Activated naive CD4-positive, alpha-beta T cell treated with anti-CD3 and anti-CD28 coated beads, Interleukin-2, amount 50 U/mL, for 16 hours (primary cell): ENCODE results near the gene APOB.
"Not testable (repeated sequence)": the region's sequence is repeated elsewhere in the genome, so short reads cannot be mapped to it uniquely, and the experiment has no call there.

Experiments
- DNase-seq: peaks from one replicate; pipeline ENCODE4 v3.0.0-alpha.2; 2020

The APOB gene

GRCh38 chr2:21033237-21034155, 10.4 kb downstream of the APOB start:
- no peak for DNase-seq

DNA sequence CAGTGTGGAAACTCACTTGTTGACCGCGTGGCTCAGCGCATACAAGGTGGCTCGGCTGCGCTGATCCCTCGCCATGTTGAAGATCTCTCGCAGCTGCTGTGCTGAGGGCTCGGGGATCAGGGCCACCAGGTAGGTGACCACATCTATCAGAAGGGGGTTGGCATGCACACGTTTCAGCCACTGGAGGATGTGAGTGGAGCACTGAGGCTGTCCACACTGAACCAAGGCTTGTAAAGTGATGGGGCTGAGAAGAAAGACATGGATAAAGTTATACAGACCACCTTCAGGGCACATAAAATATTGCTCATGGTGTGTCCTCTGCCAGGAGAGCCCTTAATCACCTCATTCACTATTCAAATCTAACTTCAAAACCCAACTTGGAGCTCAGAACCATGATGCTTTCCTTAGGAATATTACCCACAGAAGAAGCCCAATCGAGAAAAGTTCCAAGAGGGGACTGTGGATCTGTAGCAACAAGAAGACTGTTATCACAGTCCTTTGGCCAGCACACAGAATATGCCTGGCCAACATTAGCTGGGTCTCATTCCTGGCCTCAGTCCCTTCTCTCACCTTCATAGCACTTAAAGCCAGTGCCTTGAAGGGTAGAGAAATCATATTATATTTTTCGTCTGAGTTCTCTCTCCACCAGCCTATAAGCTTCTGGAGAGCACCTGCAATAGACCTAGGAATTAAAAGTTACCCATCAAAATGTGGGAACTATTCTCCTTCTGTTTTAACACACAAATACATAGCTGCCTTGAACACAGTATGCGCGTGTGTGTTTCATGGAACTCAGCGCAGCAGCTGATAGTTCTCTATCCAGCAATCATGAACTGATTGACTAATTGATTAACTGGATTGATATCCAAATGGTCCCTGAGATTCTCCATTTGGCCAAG, 11.3 kb downstream of the APOB start:
- no peak for DNase-seq

DNA sequence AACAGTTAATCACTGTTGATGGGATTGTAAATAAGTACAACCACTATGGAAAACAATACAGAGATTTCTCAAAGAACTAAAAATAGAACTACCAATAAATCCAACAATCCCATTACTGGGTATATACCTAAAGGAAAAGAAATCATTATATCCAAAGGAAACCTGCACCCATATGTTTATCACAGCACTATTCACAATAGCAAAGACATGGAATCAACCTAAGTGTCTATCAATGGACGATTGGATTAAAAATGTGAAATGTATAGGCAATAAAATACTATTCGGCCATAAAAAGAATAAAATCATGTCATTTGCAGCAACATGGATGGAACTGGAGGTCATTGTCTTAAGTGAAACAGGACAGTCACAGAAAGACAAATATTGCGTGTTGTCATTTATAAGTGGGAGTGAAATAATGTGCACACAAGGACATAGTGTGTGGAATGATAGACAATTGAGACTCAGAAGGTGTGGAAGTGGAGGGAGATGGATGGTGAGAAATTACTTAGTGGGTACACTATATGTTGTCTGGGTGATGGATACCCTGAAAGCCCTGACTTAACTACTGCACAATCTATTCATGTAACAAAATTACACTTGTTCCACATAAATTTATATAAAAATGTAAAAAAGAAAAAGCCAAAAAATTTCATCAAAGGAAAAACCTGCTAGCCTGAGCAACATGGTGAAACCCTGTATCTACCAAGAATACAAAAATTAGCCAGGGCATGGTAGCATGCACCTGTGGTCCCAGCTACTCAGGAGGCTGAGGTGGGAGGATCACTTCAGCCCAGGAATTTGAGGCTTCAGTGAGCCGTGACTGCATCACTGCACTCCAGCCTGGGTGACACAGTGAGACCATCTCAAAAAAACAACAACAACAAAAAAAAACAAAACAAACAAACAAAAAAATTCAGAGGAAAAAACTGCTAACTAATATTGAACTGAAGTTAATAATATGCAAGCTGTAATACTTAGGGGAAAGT, 12.6 kb downstream of the APOB start:
- DNase-seq, result no peak

GRCh38 chr2:21029519-21029918, 14.4 kb downstream of the APOB start:
- no peak for DNase-seq

DNA sequence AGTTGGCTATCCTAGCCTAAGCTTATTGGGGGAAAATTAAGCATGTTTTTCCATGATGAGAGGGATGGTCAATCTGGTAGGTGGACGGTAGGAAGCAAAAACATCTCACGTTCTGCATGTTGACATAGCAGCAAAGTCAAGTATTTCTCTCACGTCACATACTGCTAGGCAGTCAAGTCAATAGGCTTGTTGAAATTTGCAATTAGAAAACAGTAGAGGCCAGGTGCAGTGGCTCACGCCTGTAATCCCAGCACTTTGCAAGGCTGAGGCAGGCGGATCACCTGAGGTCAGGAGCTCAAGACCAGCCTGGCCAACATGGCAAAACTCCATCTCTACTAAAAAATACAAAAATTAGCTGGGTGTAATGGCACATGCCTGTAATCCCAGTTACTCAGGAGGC, 14.9 kb downstream of the APOB start:
- not testable (repeated sequence) for DNase-seq

DNA sequence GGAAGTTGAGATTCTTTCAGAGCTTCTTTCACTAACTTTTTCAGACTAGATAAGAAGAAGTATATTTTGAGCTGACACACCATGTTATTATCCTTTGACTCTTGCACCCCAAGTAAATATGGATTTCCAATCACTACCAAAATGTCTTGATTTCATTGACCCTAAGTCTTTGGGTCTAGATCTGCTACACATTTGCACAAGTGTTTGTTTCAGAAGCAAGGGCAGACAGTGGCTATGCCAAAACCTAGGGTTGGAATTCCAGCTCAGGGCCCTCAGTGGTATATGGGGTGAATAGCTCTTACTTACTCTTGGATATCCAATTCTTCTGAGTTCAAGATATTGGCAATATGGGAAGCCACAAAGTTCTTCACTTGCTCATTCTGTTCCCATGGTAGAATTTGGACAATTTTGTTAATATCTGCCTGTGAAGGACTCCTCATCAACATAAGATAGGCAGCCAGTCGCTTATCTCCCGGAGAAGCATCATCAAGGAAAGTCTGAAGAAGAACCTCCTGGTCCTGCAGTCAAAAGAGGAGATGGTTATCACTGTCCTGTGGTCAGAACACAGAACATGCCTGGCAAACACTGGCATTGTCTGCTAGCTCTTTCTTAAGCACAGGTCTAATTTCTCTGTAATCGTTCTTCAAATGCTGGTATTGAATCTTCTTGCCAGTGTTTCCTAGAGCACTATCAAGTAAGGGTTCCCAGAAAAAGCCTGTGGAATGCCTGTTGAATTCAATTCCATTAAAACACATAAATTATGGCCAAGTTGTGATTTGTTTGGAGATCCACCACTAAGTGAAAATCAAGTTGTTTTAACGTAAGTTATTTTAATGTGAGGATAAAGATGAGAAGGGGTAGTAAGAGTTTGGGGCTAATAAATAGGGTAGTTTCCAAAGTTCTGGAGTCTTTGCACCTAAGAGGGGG, 15.6 kb downstream of the APOB start:
- no peak for DNase-seq

DNA sequence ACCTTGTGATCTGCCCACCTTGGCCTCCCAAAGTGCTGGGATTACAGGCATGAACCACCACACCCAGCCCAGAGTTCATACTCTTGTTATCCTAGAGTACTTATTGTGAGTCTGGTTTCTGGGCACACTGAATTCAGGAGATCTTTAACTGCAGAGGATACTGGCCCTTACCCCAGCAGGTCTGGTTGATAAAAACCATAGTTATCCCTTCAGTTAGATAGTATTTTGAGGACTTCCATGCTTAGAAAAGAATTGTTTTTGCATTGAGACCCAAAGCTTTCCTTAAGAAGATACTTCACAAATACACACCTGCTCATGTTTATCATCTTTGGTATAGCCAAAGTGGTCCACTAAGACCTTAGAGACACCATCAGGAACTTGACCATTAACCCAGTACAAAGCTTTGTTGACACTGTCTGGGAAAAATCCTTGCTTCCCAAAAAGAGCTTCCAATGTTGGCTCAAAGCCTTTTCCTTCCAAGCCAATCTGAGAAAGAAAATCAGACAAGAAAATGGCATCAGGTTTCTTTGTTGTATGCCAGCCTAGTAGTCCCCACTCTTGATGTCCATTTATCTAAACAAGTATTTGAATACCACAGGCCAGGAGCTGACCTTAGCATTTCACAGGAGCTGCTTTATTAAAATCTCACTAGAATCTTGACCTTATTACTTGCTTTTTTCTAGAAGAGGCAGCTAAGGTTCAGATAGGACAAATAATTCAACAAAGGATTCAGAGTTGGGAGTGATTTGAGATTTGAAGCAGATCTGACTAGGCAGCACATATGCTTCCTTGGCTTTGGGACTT, 17.2 kb downstream of the APOB start:
- DNase-seq, result no peak

- DNase-seq, result no peak
Measured at GRCh38 chr2:21025690-21026478, 18.0 kb downstream of the APOB start.

DNA sequence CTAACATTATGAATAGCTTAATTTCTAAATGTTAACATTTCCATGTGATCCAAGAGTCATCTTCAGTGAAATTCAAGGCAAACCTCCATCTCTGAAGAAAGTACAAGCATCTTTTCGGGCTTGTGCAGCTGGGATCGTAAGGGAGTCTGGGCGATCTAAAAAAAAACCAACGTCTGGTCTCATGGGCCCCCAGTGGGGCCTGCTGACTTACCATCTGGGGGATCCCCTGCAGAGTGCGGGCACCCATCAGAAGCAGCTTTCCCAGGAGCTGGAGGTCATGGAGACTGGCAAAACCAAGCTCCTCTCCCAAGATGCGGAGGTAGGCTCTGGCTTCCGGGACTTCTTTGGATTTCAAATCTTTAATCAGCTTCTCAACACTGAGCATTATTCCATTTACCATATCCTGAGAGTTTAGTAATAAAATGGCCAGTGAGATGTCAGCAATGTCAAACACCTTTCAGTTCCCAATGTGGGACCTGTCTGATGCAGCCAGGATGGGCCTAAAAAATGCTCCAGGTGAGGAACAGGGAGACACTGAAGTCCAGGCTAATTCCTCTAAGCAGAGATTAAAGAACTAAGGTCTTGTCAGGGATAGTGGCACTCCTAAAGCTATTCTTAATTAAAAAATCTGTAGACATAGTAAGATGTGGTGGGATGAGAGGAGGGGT, 19.0 kb downstream of the APOB start:
- no peak for DNase-seq

- DNase-seq, result no peak
Measured at GRCh38 chr2:21024198-21024597, 19.7 kb downstream of the APOB start.

- DNase-seq, result no peak
Measured at GRCh38 chr2:21023419-21024181, 20.3 kb downstream of the APOB start.

DNA sequence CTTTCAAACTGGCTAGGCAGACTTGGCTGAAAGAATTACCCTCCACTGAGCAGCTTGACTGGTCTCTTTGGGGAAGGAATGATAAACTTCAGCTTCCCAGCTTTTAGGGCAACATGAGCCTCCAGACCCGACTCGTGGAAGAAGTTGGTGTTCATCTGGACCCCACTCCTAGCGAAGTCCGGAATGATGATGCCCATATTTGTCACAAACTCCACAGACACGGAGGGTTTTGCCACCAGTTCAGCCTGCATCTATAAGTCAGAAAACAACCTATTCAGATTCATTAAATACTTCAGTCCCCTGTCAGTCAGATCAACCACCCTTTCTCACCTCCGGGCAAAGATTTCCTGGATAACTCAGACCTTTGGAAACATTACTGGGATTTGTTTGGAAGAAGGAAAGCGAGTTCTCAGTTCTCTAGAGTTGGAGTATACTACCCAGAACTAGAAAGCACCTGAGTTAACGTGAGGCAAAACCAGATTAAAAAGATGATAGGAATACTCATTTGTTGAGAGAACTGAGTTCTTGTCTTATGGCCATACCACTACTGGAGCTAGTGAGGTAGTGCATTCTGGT, 21.0 kb downstream of the APOB start:
- no peak for DNase-seq

- DNase-seq, result no peak
Measured at GRCh38 chr2:21021430-21021829, 22.4 kb downstream of the APOB start.

DNA sequence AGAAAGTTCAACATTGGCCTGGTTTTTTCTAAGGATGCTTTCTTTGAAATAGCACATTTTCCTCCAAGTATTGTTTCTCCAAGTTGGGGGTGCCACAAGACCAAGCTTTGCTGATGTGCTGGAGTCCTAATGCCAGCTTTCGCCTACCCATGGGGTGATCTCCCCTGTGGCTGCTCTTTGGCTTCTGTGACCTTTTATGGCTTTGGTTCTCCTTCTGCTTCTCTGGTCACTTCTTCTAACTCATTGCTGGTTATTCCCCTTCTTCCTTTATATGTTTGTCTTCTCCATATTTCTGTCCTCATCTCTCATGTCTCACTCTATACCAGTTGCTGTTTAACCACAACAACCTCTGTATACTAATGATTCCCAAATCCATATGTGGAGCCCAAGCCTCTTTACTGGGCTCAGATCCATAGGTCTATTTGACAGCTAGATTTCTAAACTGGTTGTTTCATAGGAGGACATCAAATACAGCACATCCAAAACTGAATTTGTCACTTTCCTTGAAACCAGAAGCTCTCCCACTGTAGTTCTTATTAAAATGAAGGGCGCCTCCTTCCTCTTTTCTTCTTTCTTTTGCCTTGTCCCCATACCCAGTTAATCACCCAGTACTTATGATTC, 23.1 kb downstream of the APOB start:
- DNase-seq, result no peak

DNA sequence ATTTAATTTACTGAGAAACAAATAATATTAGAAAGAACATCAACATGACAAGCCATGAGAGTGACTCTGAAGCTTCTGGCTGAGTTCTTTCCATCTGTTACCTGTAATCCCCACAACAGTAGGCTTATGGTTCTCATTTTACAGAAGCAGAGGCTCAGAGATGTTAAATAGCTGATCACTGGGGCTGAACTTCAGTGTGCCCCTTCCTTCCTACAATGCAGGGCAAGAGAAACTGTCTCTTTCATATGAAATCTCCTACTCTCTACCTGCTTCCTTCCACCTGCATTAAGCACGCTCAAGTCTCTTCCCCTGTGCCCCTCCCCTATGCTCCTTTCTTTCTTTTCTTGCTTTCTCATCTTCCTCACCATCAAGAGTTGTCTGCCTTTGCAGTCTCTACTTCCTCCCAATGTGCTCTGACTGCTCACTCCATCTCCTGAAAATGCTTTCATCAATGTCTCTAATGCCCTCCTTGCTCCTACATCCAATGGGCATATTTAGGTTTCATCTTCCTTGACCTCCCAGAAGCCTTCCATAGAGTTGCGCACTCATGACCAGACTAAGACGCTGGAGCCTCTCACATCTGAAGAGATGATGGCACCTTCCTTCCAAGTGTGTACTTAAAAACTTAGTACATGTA, 23.7 kb downstream of the APOB start:
- no peak for DNase-seq

- DNase-seq, result no peak
Measured at GRCh38 chr2:21019678-21020021, 24.2 kb downstream of the APOB start.
